Activated CD8-positive, alpha-beta T cell treated with anti-CD3 and anti-CD28 coated beads, Interleukin-2, amount 10 ng/mL, durations not matched to agents 7 days and 5 days (primary cell): ENCODE data around the gene ZNF768. TPM values are rescaled to one million over a fixed set of nuclear protein-coding genes. Genes with fewer than 3 reads are reported as not detected.
A peak's percentile ranks its signal among the peaks of the same experiment; 100 is the strongest.

Source experiments
- ATAC-seq: fragments of 150-1000 bp; cut with Tn5 transposase; one replicate; pipeline ENCODE4 v1.10.0; 2021; ENCODE audit warnings: moderate library complexity
- CTCF ChIA-PET: fragments of 350-600 bp; sonication (Branson Sonifier 250); formaldehyde crosslinking; loops from one replicate; lab custom pipeline; 2021; ENCODE audit warnings: antibody characterized with exemption; lab: Charles Lee
- POLR2A ChIA-PET: fragments of 350-600 bp; sonication (Branson Sonifier 250); formaldehyde crosslinking; loops from one replicate; lab custom pipeline; 2021; ENCODE audit warnings: antibody characterized with exemption; lab: Charles Lee
- DNase-seq: peaks from one replicate; pipeline ENCODE4 v3.0.0-alpha.2; 2020
- H3K27ac Mint-ChIP-seq: one replicate; pipeline ENCODE4 v1.8.0; 2021; ENCODE audit warnings: mild to moderate bottlenecking, mixed read lengths
- H3K27me3 Mint-ChIP-seq: one replicate; pipeline ENCODE4 v1.8.0; 2021; ENCODE audit warnings: low read depth, mixed read lengths
- H3K36me3 Mint-ChIP-seq: one replicate; pipeline ENCODE4 v1.8.0; 2021; ENCODE audit warnings: low read depth, mixed read lengths
- H3K4me1 Mint-ChIP-seq: one replicate; pipeline ENCODE4 v1.8.0; 2021; ENCODE audit warnings: low read depth, mixed read lengths
- H3K4me3 Mint-ChIP-seq: one replicate; pipeline ENCODE4 v1.8.0; 2021; ENCODE audit warnings: mild to moderate bottlenecking, mixed read lengths
- H3K9me3 Mint-ChIP-seq: one replicate; pipeline ENCODE4 v1.8.0; 2022; ENCODE audit warnings: mixed read lengths; ENCODE audit not compliant: insufficient read depth
- total RNA-seq, 2 experiments: library from RNA; stranded (reverse); gene quantifications; one replicate each; pipeline ENCODE4 v1.2.3, GENCODE V29; 2021

ZNF768 gene
- total RNA-seq, 2 experiments from 2014 or later = 6.7 to 7.0 TPM

DNA sequence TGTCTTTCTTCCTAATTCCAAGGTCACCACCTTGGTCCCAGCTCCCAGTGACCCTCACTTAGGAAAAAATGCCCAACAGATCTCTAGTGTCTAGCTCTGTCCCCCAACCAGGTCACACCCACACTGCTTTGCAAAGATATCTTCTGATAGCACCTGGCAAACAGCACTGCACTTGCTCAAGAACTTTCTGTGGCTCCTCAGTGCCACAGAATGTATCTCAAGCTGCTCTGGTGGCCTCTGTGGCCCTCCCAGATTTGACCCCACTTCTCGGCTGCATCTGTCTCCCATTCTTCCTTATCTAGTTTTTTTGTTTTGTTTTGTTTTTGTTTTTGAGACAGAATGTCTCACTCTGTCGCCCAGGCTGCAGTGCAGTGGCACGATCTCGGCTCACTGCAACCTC is 40.2 kb upstream of the ZNF768 start:
- H3K4me3 Mint-ChIP-seq = no peak overlapping the region
- peak overlapping the region; percentile 18 for H3K27ac Mint-ChIP-seq
- ATAC-seq (no peak), DNase-seq (no peak)
- no peaks in the 10 kb centered on the region for H3K27me3 Mint-ChIP-seq
- H3K9me3 Mint-ChIP-seq = no peaks in the 10 kb centered on the region
- ChIA-PET CTCF (interaction anchor here (0.8 to 2.8 kb wide), 6 partner anchors 8 to 49 kb away, joined by 3 to 9 read pairs (median 8); partner anchors contain the start of genes ZNF747 and ZNF764), POLR2A (interaction anchor here (1.2 to 3.9 kb wide), 3 partner anchors 9 to 92 kb away, joined by 4 to 29 read pairs (median 27); partner anchors contain the start of genes ZNF747 and ZNF764)
- H3K36me3 Mint-ChIP-seq = peaks cover 2% of the 10 kb centered on the region
- H3K4me1 Mint-ChIP-seq = peaks cover 36% of the 10 kb centered on the region

DNA sequence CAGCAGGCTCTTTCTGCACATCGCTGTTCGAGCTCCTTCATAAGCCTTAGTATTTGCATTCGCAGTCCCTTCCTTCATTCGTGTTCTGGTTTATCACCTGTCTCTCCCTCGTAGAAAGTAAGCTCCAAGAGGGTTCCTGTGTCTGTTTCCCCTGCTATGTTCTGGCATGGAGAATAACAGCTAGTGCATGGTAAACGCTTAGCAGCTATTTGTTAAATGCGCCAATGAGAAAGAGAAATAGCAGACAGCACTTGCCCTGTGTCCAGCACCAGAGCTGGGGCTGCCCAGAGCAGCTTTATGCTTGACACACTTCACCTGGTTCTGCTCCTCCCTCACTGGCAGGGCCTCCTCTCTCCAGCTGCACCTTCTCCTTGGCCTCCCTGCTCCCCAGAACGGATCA is 39.6 kb upstream of the ZNF768 start:
- no peak for DNase-seq
- peaks cover 2% of the 10 kb centered on the region for H3K36me3 Mint-ChIP-seq
- H3K4me3 Mint-ChIP-seq = no peak overlapping the region
- ChIA-PET POLR2A (interaction anchor here (1.1 to 3.9 kb wide), 4 partner anchors 8 to 93 kb away, joined by 3 to 29 read pairs (median 16); partner anchors contain the start of genes ZNF747 and ZNF764), CTCF (interaction anchor here (0.8 to 1.7 kb wide), 7 partner anchors 9 to 136 kb away, joined by 3 to 8 read pairs (median 4); partner anchors contain the start of genes DCTPP1, ZNF747 and ZNF764)
- H3K27ac Mint-ChIP-seq = peak overlapping the region; percentile 18
- peaks cover 3% of the 10 kb centered on the region for H3K27me3 Mint-ChIP-seq
- no peaks in the 10 kb centered on the region for H3K9me3 Mint-ChIP-seq
- H3K4me1 Mint-ChIP-seq = peaks cover 38% of the 10 kb centered on the region
- ATAC-seq = no peak

DNA sequence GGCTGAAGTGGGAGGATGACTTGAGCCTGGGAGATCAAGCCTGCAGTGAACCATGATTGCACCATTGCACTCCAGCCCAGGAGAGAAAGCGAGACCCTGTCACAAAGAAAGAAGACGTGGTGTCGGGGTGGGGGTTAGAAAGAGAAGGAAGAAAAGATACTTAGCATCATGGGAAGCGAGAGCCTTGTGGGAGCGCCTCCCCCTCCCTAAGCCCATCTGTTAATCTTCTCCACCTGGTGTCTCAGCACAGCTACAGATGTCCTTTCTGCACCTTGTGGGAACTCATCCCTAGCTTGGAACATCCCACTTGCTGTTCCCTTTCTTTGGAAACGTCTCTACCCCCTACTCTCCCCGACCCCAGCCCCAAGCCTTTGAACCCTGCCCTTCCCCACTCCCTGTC is 39.2 kb upstream of the ZNF768 start:
- Mint-ChIP-seq H3K4me1 (peaks cover 38% of the 10 kb centered on the region), H3K27ac (no peak overlapping the region), H3K27me3 (peaks cover 3% of the 10 kb centered on the region), H3K9me3 (no peaks in the 10 kb centered on the region), H3K4me3 (no peak overlapping the region), H3K36me3 (peaks cover 2% of the 10 kb centered on the region)
- POLR2A ChIA-PET = interaction anchor here (1.1 to 3.9 kb wide), 3 partner anchors 8 to 77 kb away, joined by 3 to 29 read pairs (median 27); partner anchors contain the start of genes ZNF747 and ZNF764
- CTCF ChIA-PET = interaction anchor here (0.8 to 1.7 kb wide), 6 partner anchors 8 to 136 kb away, joined by 4 to 8 read pairs (median 5); partner anchors contain the start of genes DCTPP1, ZNF747 and ZNF764
- DNase-seq (no peak), ATAC-seq (no peak)

DNA sequence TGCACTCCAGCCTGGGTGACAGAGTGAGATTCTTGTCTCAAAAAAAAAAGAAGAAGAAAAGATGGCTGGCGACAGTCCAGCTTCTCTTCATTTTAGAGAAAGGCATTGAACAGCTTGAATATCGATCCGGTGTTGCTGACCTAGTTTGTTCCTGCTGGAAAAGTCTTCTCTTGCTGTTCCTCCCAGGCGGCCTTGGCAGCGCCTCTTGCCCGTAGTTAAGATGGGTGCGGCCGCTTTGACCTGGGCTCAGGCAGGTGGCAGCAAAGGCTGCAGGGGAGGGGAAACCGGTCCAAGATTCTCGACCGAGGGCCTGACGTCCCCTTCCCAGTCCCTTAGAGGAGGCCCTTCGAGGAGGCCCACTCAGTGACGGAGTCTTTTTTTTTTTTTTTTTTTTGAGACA is 35.7 kb upstream of the ZNF768 start:
- DNase-seq = no peak
- Mint-ChIP-seq H3K27me3 (peaks cover 3% of the 10 kb centered on the region), H3K27ac (peak overlapping the region; percentile 85), H3K4me3 (peak overlapping the region; percentile 81), H3K4me1 (peaks cover 27% of the 10 kb centered on the region), H3K9me3 (no peaks in the 10 kb centered on the region), H3K36me3 (peaks cover 3% of the 10 kb centered on the region)
- no peak for ATAC-seq
- CTCF ChIA-PET = interaction anchor here (1.2 to 2.1 kb wide), 3 partner anchors 26 to 132 kb away, joined by 3 to 9 read pairs (median 7); partner anchors contain the start of gene DCTPP1
- POLR2A ChIA-PET = interaction anchor here (1.5 to 2.1 kb wide), 2 partner anchors 10 to 27 kb away, joined by 13 to 16 read pairs; partner anchors contain the start of genes ZNF688 and ZNF747

DNA sequence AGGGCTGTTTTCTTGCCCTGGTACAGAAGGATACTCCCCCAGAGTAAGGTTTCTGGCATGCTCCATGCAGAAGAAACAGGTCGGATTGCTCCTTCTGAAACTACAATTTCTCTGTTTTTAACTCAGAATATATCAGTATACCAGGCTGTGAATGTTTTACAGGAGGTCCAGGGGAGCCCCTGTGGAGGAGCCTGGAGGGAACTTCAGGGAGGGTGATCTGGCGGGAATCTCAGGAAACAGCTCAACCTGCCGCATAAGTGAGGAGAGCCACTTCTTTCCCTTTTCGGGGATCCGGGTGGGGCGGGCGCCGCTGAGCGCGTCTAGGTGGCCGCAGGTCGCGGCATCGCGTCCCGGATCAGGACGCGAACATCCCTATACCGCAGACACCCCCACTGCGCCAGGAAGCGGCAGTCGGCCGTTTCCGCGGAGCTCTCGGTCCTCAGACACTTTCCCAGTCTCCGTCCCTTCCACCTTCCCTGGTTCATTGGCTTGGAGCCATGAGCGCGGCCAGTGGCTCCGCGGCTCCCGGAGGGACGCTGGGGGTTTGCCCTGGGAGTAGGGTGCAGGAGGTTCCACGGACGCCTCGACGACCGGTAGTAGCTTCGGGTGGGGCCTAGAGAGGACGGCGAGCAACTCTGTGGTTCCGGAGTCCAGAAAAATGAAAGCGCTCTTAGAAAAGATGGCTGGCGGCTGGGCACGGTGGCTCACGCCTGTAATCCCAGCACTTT is 34.9 kb upstream of the ZNF768 start:
- Mint-ChIP-seq H3K9me3 (no peaks in the 10 kb centered on the region), H3K27me3 (peaks cover 3% of the 10 kb centered on the region), H3K27ac (peak overlapping the region; percentile 85), H3K36me3 (peaks cover 6% of the 10 kb centered on the region), H3K4me1 (peaks cover 28% of the 10 kb centered on the region), H3K4me3 (peak overlapping the region; percentile 81)
- ChIA-PET POLR2A (interaction anchor here (0.8 to 2.1 kb wide), 4 partner anchors 9 to 103 kb away, joined by 3 to 16 read pairs (median 8); partner anchors contain the start of genes ZNF688 and ZNF747), CTCF (interaction anchor here (1.2 to 2.1 kb wide), 3 partner anchors 26 to 132 kb away, joined by 3 to 9 read pairs (median 7); partner anchors contain the start of gene DCTPP1)
- ATAC-seq = no peak
- DNase-seq = no peak

DNA sequence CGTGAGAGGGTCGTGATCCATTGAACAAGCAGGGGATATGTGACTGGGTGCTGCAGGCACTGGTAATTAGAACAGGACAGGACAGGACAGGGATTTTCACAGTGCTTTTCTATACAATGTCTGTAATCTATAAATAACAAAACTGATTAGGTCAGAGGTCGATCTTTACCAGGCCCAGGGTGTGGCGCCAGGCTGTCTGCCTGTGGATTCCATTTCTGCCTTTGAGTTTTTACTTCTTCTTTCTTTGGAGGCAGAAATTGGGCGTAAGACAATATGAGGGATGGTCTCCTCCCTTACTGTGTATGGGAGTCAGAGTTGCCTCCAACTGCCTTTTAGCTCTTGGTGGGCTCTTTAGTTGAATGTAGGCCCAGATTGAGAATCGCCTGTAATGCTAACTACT is 33.3 kb upstream of the ZNF768 start:
- peak overlapping the region; percentile 7 for H3K4me3 Mint-ChIP-seq
- DNase-seq (no peak), ATAC-seq (no peak)
- peak overlapping the region; percentile 56 for H3K27ac Mint-ChIP-seq
- ChIA-PET CTCF (interaction anchor here (1.5 to 6.0 kb wide), 2 partner anchors 24 to 99 kb away, joined by 4 to 76 read pairs; partner anchors contain the start of gene ZNF747), POLR2A (interaction anchor here (3.3 to 3.5 kb wide), 2 partner anchors 12 to 25 kb away, joined by 43 to 80 read pairs; partner anchors contain the start of genes ZNF688 and ZNF747)
- peaks cover 3% of the 10 kb centered on the region for H3K27me3 Mint-ChIP-seq
- H3K4me1 Mint-ChIP-seq = peaks cover 32% of the 10 kb centered on the region
- peaks cover 17% of the 10 kb centered on the region for H3K36me3 Mint-ChIP-seq
- no peaks in the 10 kb centered on the region for H3K9me3 Mint-ChIP-seq

DNA sequence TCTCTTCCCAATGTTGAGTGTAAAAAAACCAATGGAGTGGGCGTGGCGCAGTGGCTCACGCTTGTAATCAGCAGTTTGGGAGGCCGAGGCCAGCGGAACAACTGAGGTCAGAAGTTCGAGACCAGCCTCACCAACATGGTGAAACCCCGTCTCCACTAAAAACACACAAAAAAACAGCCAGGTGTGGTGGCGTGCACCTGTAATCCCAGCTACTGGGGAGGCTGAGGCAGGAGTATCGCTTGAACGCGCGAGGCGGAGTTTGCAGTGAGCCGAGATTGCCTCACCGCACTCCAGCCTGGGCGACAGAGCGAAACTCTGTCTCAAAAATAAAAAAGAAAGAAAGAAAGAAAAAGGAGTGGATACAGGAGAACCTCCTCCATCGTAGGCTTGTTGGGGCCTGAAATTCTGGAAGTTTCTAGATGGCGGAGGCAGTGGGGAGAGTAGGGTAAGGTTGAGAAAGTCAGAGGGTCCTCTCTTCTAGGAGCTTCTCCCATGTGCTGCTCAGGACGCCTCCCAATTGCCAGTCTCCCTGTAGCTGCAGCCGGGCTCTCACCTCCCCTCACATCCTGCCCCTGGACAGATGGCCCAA is 32.5 kb upstream of the ZNF768 start:
- ATAC-seq (no peak), DNase-seq (no peak)
- ChIA-PET CTCF (interaction anchor here (0.8 to 6.0 kb wide), 16 partner anchors 7 to 129 kb away, joined by 3 to 76 read pairs (median 6); partner anchors contain the start of genes DCTPP1, PRR14, ZNF688 and ZNF747), POLR2A (interaction anchor here (0.6 to 3.5 kb wide), 12 partner anchors 8 to 188 kb away, joined by 3 to 80 read pairs (median 6); partner anchors contain the start of genes DCTPP1, ITGAL, ZNF688 and ZNF689)
- H3K27ac Mint-ChIP-seq = peak overlapping the region; percentile 86
- H3K36me3 Mint-ChIP-seq = peaks cover 24% of the 10 kb centered on the region
- H3K27me3 Mint-ChIP-seq = peaks cover 3% of the 10 kb centered on the region
- H3K9me3 Mint-ChIP-seq = no peaks in the 10 kb centered on the region
- H3K4me1 Mint-ChIP-seq = peaks cover 38% of the 10 kb centered on the region
- H3K4me3 Mint-ChIP-seq = peak overlapping the region; percentile 87

DNA sequence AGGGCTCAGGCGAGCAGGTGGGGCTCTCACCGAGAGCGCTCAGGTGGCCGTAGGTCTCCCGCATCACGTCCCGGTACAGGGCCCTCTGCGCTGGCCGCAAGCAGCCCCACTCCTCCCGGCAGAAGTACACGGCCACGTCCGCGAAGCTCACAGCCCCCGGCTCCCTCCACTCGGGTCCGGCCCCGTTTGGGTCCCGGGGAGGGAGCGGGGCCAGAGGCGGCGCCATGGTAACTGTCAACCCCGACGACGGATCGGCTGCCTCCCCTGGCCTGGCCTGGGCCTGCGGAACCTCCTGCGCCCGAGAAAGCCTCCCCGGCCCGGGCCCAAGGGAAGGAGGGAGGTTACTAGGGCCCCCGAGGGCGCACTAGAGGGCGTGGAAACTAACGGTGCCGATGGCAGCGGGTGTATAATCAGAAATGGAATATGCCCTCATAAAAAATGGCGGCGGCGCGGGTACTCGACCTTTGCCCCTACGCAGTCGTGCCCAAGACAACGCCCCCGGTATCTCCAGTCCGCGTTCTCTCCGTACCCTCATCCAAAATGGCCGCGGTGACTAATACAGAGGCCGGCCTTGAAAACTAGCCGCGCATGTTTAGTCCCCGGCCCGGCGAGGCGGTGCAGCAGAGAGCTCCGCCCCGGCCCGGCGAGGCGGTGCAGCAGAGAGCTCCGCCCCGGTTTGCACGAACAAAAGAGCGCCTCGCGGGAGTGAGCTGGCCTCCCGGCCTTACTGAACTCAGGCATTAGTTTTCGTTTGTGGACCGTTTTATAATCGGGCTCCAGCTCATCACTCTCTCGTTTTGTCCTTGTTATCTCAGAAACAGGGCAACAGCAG is 31.8 kb upstream of the ZNF768 start, which contains the start of gene ZNF764:
Gene ZNF764, minus strand, starts transcription at position 418 of the 832 bp plus-strand sequence. Its CDS starts 192 bp downstream, at position 226.
- H3K4me3 Mint-ChIP-seq = peak within 1 kb of the TSS; percentile 87
- DNase-seq = peak; percentile 99
- POLR2A ChIA-PET = interaction anchor here (0.6 to 3.5 kb wide), 16 partner anchors 9 to 187 kb away, joined by 3 to 80 read pairs (median 4); partner anchors contain the start of genes DCTPP1, ITGAL, ZNF688 and ZNF689
- peaks cover 3% of the 10 kb centered on the region for H3K27me3 Mint-ChIP-seq
- H3K9me3 Mint-ChIP-seq = no peaks in the 10 kb centered on the region
- peaks cover 46% of the 10 kb centered on the region for H3K4me1 Mint-ChIP-seq
- H3K36me3 Mint-ChIP-seq = peaks cover 31% of the 10 kb centered on the region
- ATAC-seq = peak; percentile 96
- peak within 1 kb of the TSS; percentile 86 for H3K27ac Mint-ChIP-seq
- CTCF ChIA-PET = interaction anchor here (0.8 to 6.0 kb wide), 20 partner anchors 8 to 149 kb away, joined by 3 to 76 read pairs (median 4); partner anchors contain the start of genes DCTPP1, PRR14, ZNF688 and ZNF747

DNA sequence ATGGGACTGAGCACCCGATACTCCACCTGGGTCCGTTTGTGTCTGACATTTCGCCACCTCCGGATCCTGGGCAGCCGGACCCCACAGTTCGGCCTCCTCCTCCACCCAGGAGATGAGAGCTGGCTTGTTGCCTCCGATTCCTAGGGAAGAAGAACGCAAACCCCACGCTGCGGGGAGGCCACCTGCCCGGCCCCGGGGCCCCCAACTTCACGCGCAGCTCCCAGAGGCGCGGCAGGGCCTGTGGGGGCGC is 31.3 kb upstream of the ZNF768 start:
- DNase-seq (no peak), ATAC-seq (no peak)
- POLR2A ChIA-PET = interaction anchor here (0.6 to 3.5 kb wide), 14 partner anchors 9 to 1629 kb away, joined by 3 to 80 read pairs (median 4); partner anchors contain the start of genes DCTPP1, ZNF688, ZNF689 and ZNF747
- Mint-ChIP-seq H3K36me3 (peaks cover 37% of the 10 kb centered on the region), H3K4me1 (peaks cover 50% of the 10 kb centered on the region), H3K9me3 (no peaks in the 10 kb centered on the region), H3K27ac (peak overlapping the region; percentile 86), H3K27me3 (peaks cover 3% of the 10 kb centered on the region), H3K4me3 (peak overlapping the region; percentile 87)
- CTCF ChIA-PET = interaction anchor here (0.8 to 6.0 kb wide), 18 partner anchors 8 to 148 kb away, joined by 3 to 76 read pairs (median 4); partner anchors contain the start of genes DCTPP1, PRR14, ZNF688 and ZNF747

DNA sequence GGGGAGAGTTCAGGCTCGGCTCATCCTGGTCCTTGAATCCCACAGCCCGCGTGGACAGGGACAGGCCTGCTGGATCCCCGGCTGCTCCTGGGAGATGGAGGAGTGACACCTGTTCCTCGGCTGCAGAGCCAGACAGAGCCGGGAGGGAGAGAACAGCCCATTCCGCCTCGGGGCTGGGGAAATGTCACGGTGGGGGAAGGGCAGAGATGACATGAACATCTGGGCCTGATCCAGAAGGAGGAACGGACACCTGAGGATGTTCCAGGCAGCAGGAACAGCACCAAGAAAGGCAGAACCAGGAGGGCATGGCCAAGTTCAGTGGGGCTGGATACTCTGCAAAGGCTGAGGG is 29.7 kb upstream of the ZNF768 start:
- Mint-ChIP-seq H3K36me3 (peaks cover 40% of the 10 kb centered on the region), H3K4me1 (peaks cover 60% of the 10 kb centered on the region), H3K27ac (peak overlapping the region; percentile 57), H3K4me3 (peak overlapping the region; percentile 58), H3K9me3 (no peaks in the 10 kb centered on the region), H3K27me3 (peaks cover 2% of the 10 kb centered on the region)
- ATAC-seq (no peak), DNase-seq (no peak)
- CTCF ChIA-PET = interaction anchor here (0.6 to 6.0 kb wide), 5 partner anchors 10 to 104 kb away, joined by 3 to 76 read pairs (median 8); partner anchors contain the start of genes ZNF688 and ZNF747
- POLR2A ChIA-PET = interaction anchor here (3.2 to 3.5 kb wide), 2 partner anchors 22 to 29 kb away, joined by 24 to 80 read pairs; partner anchors contain the start of genes ZNF747 and ZNF785
